HG03571 (cell line): ENCODE measurements around the gene AGA.

ENCODE experiments used
- ATAC-seq: cut with Tn5 transposase; IDR thresholded peaks from one replicate; pipeline ENCODE4 v1.9.1; 2021; ENCODE audit not compliant: unreplicated experiment

AGA gene

GRCh38 chr4:177447417-177448004, 5.3 kb upstream of the AGA start:
- ATAC-seq: no peak

- no peak for ATAC-seq
Measured at GRCh38 chr4:177446586-177446985, 4.3 kb upstream of the AGA start.

- ATAC-seq: no peak
Measured at GRCh38 chr4:177444911-177445736, 2.9 kb upstream of the AGA start.

- peak; percentile 34 for ATAC-seq
Measured at GRCh38 chr4:177441061-177441802, 1.0 kb downstream of the AGA start.

GRCh38 chr4:177436456-177436855, 5.8 kb downstream of the AGA start:
- ATAC-seq: no peak

GRCh38 chr4:177434667-177435066, 7.6 kb downstream of the AGA start:
- ATAC-seq: no peak

- no peak for ATAC-seq
Measured at GRCh38 chr4:177427192-177427591, 15.0 kb downstream of the AGA start.

- ATAC-seq: no peak
Measured at GRCh38 chr4:177419434-177419833, 22.8 kb downstream of the AGA start.

- no peak for ATAC-seq
Measured at GRCh38 chr4:177413656-177414055, 28.6 kb downstream of the AGA start.

- ATAC-seq: no peak
Measured at GRCh38 chr4:177413076-177413475, 29.2 kb downstream of the AGA start.

GRCh38 chr4:177411996-177412395, 30.2 kb downstream of the AGA start:
- ATAC-seq: no peak

- ATAC-seq: no peak
Measured at GRCh38 chr4:177410566-177410965, 31.7 kb downstream of the AGA start.

- ATAC-seq: no peak
Measured at GRCh38 chr4:177408023-177408422, 34.2 kb downstream of the AGA start.

GRCh38 chr4:177405508-177405907, 36.7 kb downstream of the AGA start:
- ATAC-seq: no peak

- no peak for ATAC-seq
Measured at GRCh38 chr4:177404986-177405385, 37.3 kb downstream of the AGA start.

- ATAC-seq: no peak
Measured at GRCh38 chr4:177404342-177404741, 37.9 kb downstream of the AGA start.

GRCh38 chr4:177403746-177404145, 38.5 kb downstream of the AGA start:
- ATAC-seq: no peak

GRCh38 chr4:177401658-177402273, 40.5 kb downstream of the AGA start:
- ATAC-seq: no peak

- no peak for ATAC-seq
Measured at GRCh38 chr4:177400030-177400429, 42.2 kb downstream of the AGA start.

- no peak for ATAC-seq
Measured at GRCh38 chr4:177396352-177396751, 45.9 kb downstream of the AGA start.

GRCh38 chr4:177393236-177393635, 49.0 kb downstream of the AGA start:
- no peak for ATAC-seq

GRCh38 chr4:177391953-177392352, 50.3 kb downstream of the AGA start:
- ATAC-seq: no peak
